K562 (cell line): Measurements from ENCODE around the gene HLTF. TPM values are rescaled to one million over a fixed set of nuclear protein-coding genes. Genes with fewer than 3 reads are reported as not detected.

Experiments
- ATAC-seq: fragments of 200-7000 bp; cut with Tn5 transposase; 3 replicates; pipeline ENCODE4 v1.9.1; 2020; ENCODE audit warnings: moderate library complexity
- BruUV-seq: library from RNA; stranded (reverse); fragments of 400-500 nt; replicated peaks from 2 replicates; lab custom pipeline; 2021; lab: Mats Ljungman, UMichigan
- CTCF ChIA-PET: fragments of 300-600 bp; formaldehyde crosslinking; extraction: SDS; loops from one replicate; lab custom pipeline; 2021; ENCODE audit warnings: low intra/inter-chr PET ratio; lab: Yijun Ruan, JAX
- POLR2A ChIA-PET: fragments of 300-600, 350-650 bp; sonication (Branson Sonifier 250); formaldehyde crosslinking; extraction: SDS; loops from one replicate; lab custom pipeline; 2021; ENCODE audit warnings: antibody characterized with exemption, inconsistent platforms; lab: Yijun Ruan, JAX
- DNase-seq, 4 experiments: peaks; one replicate each; pipeline versions ENCODE4 v3.0.0 to v3.0.0-alpha.2; 2011 to 2018; ENCODE audit warnings: low spot score in 3 of 4, mixed read lengths in 3 of 4; ENCODE audit errors: extremely low read depth in 1 of 4
- FAIRE-seq: peaks from 2 replicates; lab custom pipeline; 2011; peaks lifted over from hg19 to GRCh38; lab: Jason Lieb, UNC
- H2AFZ ChIP-seq: 2 replicates; pipeline ENCODE4 v1.6.0; 2011; ENCODE audit warnings: low read depth, low read length, control low read depth, inconsistent platforms
- H3K27ac ChIP-seq: fragments of 200-600 bp; 3 replicates; pipeline ENCODE4 v1.8.0; 2011; ENCODE audit warnings: low read depth, mild to moderate bottlenecking, control low read depth, inconsistent platforms, low read length, moderate library complexity, mixed read lengths; ENCODE audit errors: extremely low read depth
- H3K27me3 ChIP-seq, 2 experiments: fragments of 300-600 bp in 1 of 2; 2 replicates in 1 of 2; 3 replicates in 1 of 2; pipeline versions ENCODE4 v1.6.0 to v1.8.0; 2011; ENCODE audit warnings: inconsistent platforms in 2 of 2, low read length in 2 of 2, mild to moderate bottlenecking in 1 of 2, mixed read lengths in 1 of 2, moderate library complexity in 1 of 2; ENCODE audit not compliant: control insufficient read depth in 2 of 2, insufficient read depth in 2 of 2
- H3K36me3 ChIP-seq: fragments of 300-600 bp; 3 replicates; pipeline ENCODE4 v1.8.0; 2011; ENCODE audit warnings: mild to moderate bottlenecking, low read length, inconsistent platforms; ENCODE audit not compliant: control insufficient read depth, insufficient read depth
- H3K4me1 ChIP-seq, 2 experiments: fragments of 200-600 bp in 1 of 2; replicated peaks in 1 of 2; 2 replicates in 1 of 2; 3 replicates in 1 of 2; pipeline versions ENCODE4 v1.5.1 to v1.8.0; 2011; ENCODE audit warnings: inconsistent platforms in 2 of 2, low read length in 2 of 2, mild to moderate bottlenecking in 1 of 2, mixed read lengths in 1 of 2, moderate library complexity in 1 of 2; ENCODE audit not compliant: control insufficient read depth in 2 of 2, insufficient read depth in 2 of 2
- H3K4me2 ChIP-seq: 2 replicates; pipeline ENCODE4 v1.6.1; 2011; ENCODE audit warnings: low read length, control low read depth, inconsistent platforms, mixed read lengths; ENCODE audit not compliant: insufficient read depth
- H3K4me3 ChIP-seq: fragments of 200-600 bp; sonication (generic), shearing (Covaris generic); 2 replicates; pipeline ENCODE4 v1.5.1; 2016; ENCODE audit warnings: control low read depth, inconsistent platforms
- H3K79me2 ChIP-seq: fragments of 200-600 bp; 3 replicates; pipeline ENCODE4 v1.8.0; 2011; ENCODE audit warnings: low read length, inconsistent platforms; ENCODE audit not compliant: control insufficient read depth, insufficient read depth
- H3K9ac ChIP-seq, 2 experiments: 2 replicates each; pipeline versions ENCODE4 v1.6.0 to v1.6.1; 2011; ENCODE audit warnings: low read depth in 2 of 2, low read length in 2 of 2, control low read depth in 1 of 2, inconsistent platforms in 1 of 2, mild to moderate bottlenecking in 1 of 2, mixed read lengths in 1 of 2; ENCODE audit not compliant: insufficient read depth in 1 of 2
- H3K9me1 ChIP-seq: one replicate; pipeline ENCODE4 v1.6.0; 2011; ENCODE audit warnings: inconsistent platforms, mild to moderate bottlenecking, low read length, moderate library complexity; ENCODE audit not compliant: control insufficient read depth, insufficient read depth
- H3K9me3 ChIP-seq: replicated peaks from 2 replicates; pipeline ENCODE4 v1.5.1; 2011; ENCODE audit warnings: low read depth, low read length, inconsistent platforms; ENCODE audit not compliant: control insufficient read depth, insufficient read depth
- H4K20me1 ChIP-seq: replicated peaks from 2 replicates; pipeline ENCODE4 v1.6.1; 2011; ENCODE audit warnings: low read length, inconsistent platforms, mixed read lengths; ENCODE audit not compliant: control insufficient read depth, insufficient read depth
- CAMTA2 ChIP-seq: fragments of 250-450 bp; sonication (Bioruptor Pico); conservative IDR thresholded peaks from 2 replicates; pipeline ENCODE4 v1.5.1; 2022
- CBFB ChIP-seq: sonication (generic); formaldehyde crosslinking; IDR thresholded peaks from 2 replicates; pipeline ENCODE4 v1.4.0; 2020; ENCODE audit warnings: mild to moderate bottlenecking, missing genetic modification reagents
- CC2D1A ChIP-seq: fragments of 450-650 bp; IDR thresholded peaks from 2 replicates; pipeline ENCODE4 v1.6.1; 2017; ENCODE audit warnings: mild to moderate bottlenecking
- CTBP1 ChIP-seq: fragments of 450-650 bp; IDR thresholded peaks from 2 replicates; pipeline ENCODE4 v1.6.1; 2016; ENCODE audit warnings: borderline replicate concordance
- FOXA3 ChIP-seq, 2 experiments: fragments of 450-650 bp in 1 of 2; sonication (generic) in 1 of 2; formaldehyde crosslinking; IDR thresholded peaks in 1 of 2; conservative IDR thresholded peaks in 1 of 2; 2 replicates each; pipeline versions ENCODE4 v1.4.0 to v1.8.0; 2020 to 2022; ENCODE audit warnings: mild to moderate bottlenecking in 2 of 2, missing genetic modification reagents in 1 of 2
- HDAC6 ChIP-seq: IDR thresholded peaks from 2 replicates; pipeline ENCODE4 v1.6.1; 2012; ENCODE audit warnings: low read depth, mild to moderate bottlenecking, control low read depth, inconsistent platforms, low read length, moderate library complexity
- JUNB ChIP-seq: fragments of 450-650 bp; formaldehyde crosslinking; conservative IDR thresholded peaks from 2 replicates; pipeline ENCODE4 v1.4.0; 2020; ENCODE audit warnings: mild to moderate bottlenecking
- RBM25 ChIP-seq: fragments of 200-400 bp; formaldehyde crosslinking; IDR thresholded peaks from 2 replicates; pipeline ENCODE4 v1.6.1; 2018; ENCODE audit warnings: low read length, low read depth, moderate library complexity; ENCODE audit not compliant: severe bottlenecking
- RFX5 ChIP-seq: IDR thresholded peaks from 2 replicates; pipeline ENCODE4 v1.6.1; 2011; ENCODE audit warnings: low read depth, mild to moderate bottlenecking, improper control_type of control experiment, low read length
- SUPT5H ChIP-seq: fragments of 450-650 bp; IDR thresholded peaks from 2 replicates; pipeline ENCODE4 v1.6.1; 2016
- TFAP4 ChIP-seq: sonication (generic); formaldehyde crosslinking; IDR thresholded peaks from 2 replicates; pipeline ENCODE4 v1.8.0; 2022; ENCODE audit warnings: missing genetic modification reagents, mild to moderate bottlenecking, moderate library complexity, borderline replicate concordance
- ZKSCAN3 ChIP-seq: fragments of 250-450 bp; sonication (Bioruptor Pico); IDR thresholded peaks from 2 replicates; pipeline ENCODE4 v1.4.0; 2020
- ZKSCAN8 ChIP-seq: fragments of 200-800 bp; sonication (Bioruptor generic); IDR thresholded peaks from 2 replicates; pipeline ENCODE4 v1.6.1; 2016; ENCODE audit warnings: missing genetic modification characterization, missing compliant biosample characterization
- ZNF586 ChIP-seq: fragments of 450-650 bp; formaldehyde crosslinking; conservative IDR thresholded peaks from 2 replicates; pipeline ENCODE4 v1.4.0; 2020; ENCODE audit warnings: mild to moderate bottlenecking, moderate library complexity
- ZNF609 ChIP-seq: sonication (generic); formaldehyde crosslinking; IDR thresholded peaks from 2 replicates; pipeline ENCODE4 v1.8.1; 2023; ENCODE audit warnings: missing genetic modification reagents, mild to moderate bottlenecking, borderline replicate concordance
- WGBS: fragments of 100-300 bp; shearing (Covaris generic); methylation state at CpG from one replicate; pipeline ENCODE4 v1.1.6; 2016; ENCODE audit warnings: low coverage, mixed read lengths; ENCODE audit not compliant: insufficient coverage; ENCODE audit errors: missing lambda C conversion rate; 5-methylcytosine and 5-hydroxymethylcytosine counted together
- in situ Hi-C: fragments of 300-500 bp; cut with MboI; formaldehyde crosslinking; loops from 4 replicates; pipeline ENCODE4 v1.15.0; 2018; ENCODE audit warnings: inconsistent platforms, mixed read lengths
- intact Hi-C: fragments of 100-400 bp; cut with micrococcal nuclease; formaldehyde crosslinking; loops from 2 replicates; pipeline ENCODE4 v1.14.2; 2022
- polyA plus RNA-seq, 8 experiments: library from polyadenylated mRNA; depleted of rRNA in 4 of 8; stranded (reverse) in 5 of 8; unstranded in 3 of 8; fragments of >200 nt; fragmentation: Nextera tagmentation in 2 of 8; fragmentation: Illumina TruSeq in 1 of 8; extraction: Ambion mirVana in 2 of 8; extraction: Trizol in 1 of 8; gene quantifications; 2 replicates each; pipeline versions ENCODE4 v1.2.1 to v1.2.3, GENCODE V29; 2011 to 2014; ENCODE audit warnings: inconsistent platforms in 1 of 8, missing spikeins in 1 of 8
- total RNA-seq, 7 experiments: library from RNA; depleted of rRNA in 6 of 7; stranded (reverse); fragments of >200 nt in 6 of 7; fragmentation: Illumina TruSeq in 2 of 7; extraction: Trizol in 2 of 7; gene quantifications; 2 replicates each; pipeline versions ENCODE4 v1.2.1 to v1.2.3, GENCODE V29; 2011 to 2021; ENCODE audit warnings: low replicate concordance in 1 of 7

Gene HLTF
- total and polyA plus RNA-seq, 9 of the 15 experiments (the other 6 are each of a cell fraction or from before 2014, with no cell fraction given), result 35.1 to 82.4 (median 50.4) TPM

- POLR2A ChIA-PET, result no interaction called here
- Histone ChIP-seq H3K9me3 (no peaks in the 10 kb centered on the region), H3K9ac (no peak overlapping the region), H3K4me2 (no peak overlapping the region), H3K79me2 (no peaks in the 10 kb centered on the region), H4K20me1 (no peaks in the 10 kb centered on the region)
- DNase-seq, result no peak
- CTCF ChIA-PET, result no interaction called here
- TF ChIP-seq ZKSCAN3, result no peak
- TF ChIP-seq CAMTA2, result no peak
- no peak for TF ChIP-seq HDAC6
- no peak for TF ChIP-seq TFAP4 (CRISPR knock-in tag)
- no peak for TF ChIP-seq JUNB (CRISPR knock-in tag)
- no peak for TF ChIP-seq RFX5
- TF ChIP-seq CC2D1A, result no peak
- no peak for TF ChIP-seq SUPT5H
- no peak for TF ChIP-seq FOXA3 (CRISPR knock-in tag; conservative IDR thresholded peaks at IDR 0.05 in 1 of 2, IDR thresholded peaks at IDR 0.05 in 1 of 2)
- no peak for TF ChIP-seq ZKSCAN8 (CRISPR knock-in tag)
- no peak for TF ChIP-seq ZNF609
- TF ChIP-seq CTBP1, result no peak
- TF ChIP-seq RBM25, result no peak
- TF ChIP-seq ZNF586 (CRISPR knock-in tag), result no peak
- no peak for TF ChIP-seq CBFB (CRISPR knock-in tag)
- TF ChIP-seq, all 486 proteins: peak for 0
- in situ Hi-C loops (no loop called here), intact Hi-C loops (no loop called here)
- Histone ChIP-seq H3K27ac (no peak overlapping the region), H3K9me1 (no peaks in the 10 kb centered on the region), H3K4me1 (no peaks in the 10 kb centered on the region; a peak in 1 of 5 replicates), H3K27me3 (no peaks in the 10 kb centered on the region), H3K36me3 (peaks cover 28% of the 10 kb centered on the region), H3K4me3 (no peak overlapping the region), H2AFZ (no peak overlapping the region)
- FAIRE-seq (no peak), ATAC-seq (no peak)
- WGBS, result 93% methylated on average over 6 of the region's 6 CpGs
- no TSS peak for BruUV-seq
These were observed 72.6 kb downstream of the HLTF start for GRCh38 chr3:149013726-149014125.
